Activated T-helper 17 cell treated with anti-CD3 and anti-CD28 coated beads, Interleukin-2, amount 50 U/mL, for 72 hours (primary cell): ENCODE data around the gene LMO3. TPM values are rescaled to one million over a fixed set of nuclear protein-coding genes. Genes with fewer than 3 reads are reported as not detected.

ENCODE experiments used
- ATAC-seq: fragments of 150-1000 bp; cut with Tn5 transposase; replicated peaks from 2 replicates; pipeline ENCODE4 v1.10.0; 2021; ENCODE audit warnings: mild to moderate bottlenecking, moderate library complexity
- H3K27ac Mint-ChIP-seq: one replicate; pipeline ENCODE4 v1.8.0; 2022; ENCODE audit warnings: mixed read lengths
- H3K27me3 Mint-ChIP-seq: one replicate; pipeline ENCODE4 v1.8.0; 2022; ENCODE audit warnings: mixed read lengths
- H3K36me3 Mint-ChIP-seq: one replicate; pipeline ENCODE4 v1.8.0; 2022; ENCODE audit warnings: low read depth, mild to moderate bottlenecking, mixed read lengths
- H3K4me1 Mint-ChIP-seq: one replicate; pipeline ENCODE4 v1.8.0; 2022; ENCODE audit warnings: mixed read lengths
- H3K4me3 Mint-ChIP-seq: one replicate; pipeline ENCODE4 v1.8.0; 2022; ENCODE audit warnings: mild to moderate bottlenecking, mixed read lengths
- H3K9me3 Mint-ChIP-seq: one replicate; pipeline ENCODE4 v1.8.0; 2022; ENCODE audit warnings: mixed read lengths
- total RNA-seq, 2 donors: library from RNA; stranded (reverse); gene quantifications; one replicate each; pipeline ENCODE4 v1.2.3, GENCODE V29; 2022

Gene LMO3
- total RNA-seq, 2 donors from 2014 or later: not detected

DNA sequence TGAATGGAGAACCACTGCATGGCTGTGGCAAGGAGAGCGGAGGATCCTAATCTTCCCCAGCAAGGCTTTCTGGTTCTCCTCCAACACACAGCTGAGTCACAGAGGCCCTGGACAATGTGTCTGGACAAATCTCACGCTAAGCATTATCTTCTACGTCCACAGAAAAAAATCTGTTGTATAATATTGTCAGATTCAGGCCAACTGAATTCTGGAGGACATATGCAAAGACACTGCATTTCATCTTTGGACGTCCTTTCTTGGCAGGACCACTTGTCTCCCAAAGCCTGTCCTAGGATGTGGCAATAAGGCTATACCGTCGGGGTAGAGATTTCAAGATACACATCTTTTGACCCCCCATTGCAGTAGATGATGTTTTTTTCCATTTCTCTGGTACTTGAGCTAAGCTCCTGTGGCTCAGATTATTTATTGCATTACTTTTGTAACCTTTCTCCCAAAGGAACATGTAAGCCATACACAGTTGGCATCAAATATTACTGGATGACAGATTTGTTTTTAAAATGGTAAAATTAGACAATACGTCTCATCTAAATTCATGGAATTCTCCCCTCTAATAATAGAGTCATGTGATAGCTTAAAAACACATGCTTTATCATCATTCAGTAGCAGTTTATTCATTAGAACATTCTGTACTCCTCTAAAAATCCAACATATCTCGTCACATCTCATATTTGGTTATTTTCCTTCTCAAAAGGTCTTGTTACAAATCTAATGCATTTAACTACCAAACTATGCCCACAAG is 19.4 kb downstream of the LMO3 start:
- no peaks in the 10 kb centered on the region for H3K36me3 Mint-ChIP-seq
- ATAC-seq: no peak
- H3K9me3 Mint-ChIP-seq: peaks cover 17% of the 10 kb centered on the region
- H3K27me3 Mint-ChIP-seq: no peaks in the 10 kb centered on the region
- no peak overlapping the region for H3K27ac Mint-ChIP-seq
- no peaks in the 10 kb centered on the region for H3K4me1 Mint-ChIP-seq
- H3K4me3 Mint-ChIP-seq: no peak overlapping the region

GRCh38 chr12:16585781-16586180 is 20.2 kb downstream of the LMO3 start:
- no peaks in the 10 kb centered on the region for H3K27me3 Mint-ChIP-seq
- ATAC-seq: no peak
- no peak overlapping the region for H3K4me3 Mint-ChIP-seq
- H3K27ac Mint-ChIP-seq: no peak overlapping the region
- no peaks in the 10 kb centered on the region for H3K36me3 Mint-ChIP-seq
- H3K9me3 Mint-ChIP-seq: peaks cover 17% of the 10 kb centered on the region
- no peaks in the 10 kb centered on the region for H3K4me1 Mint-ChIP-seq

- Mint-ChIP-seq H3K27ac (no peak overlapping the region), H3K36me3 (no peaks in the 10 kb centered on the region)
- ATAC-seq: no peak
Observed at GRCh38 chr12:16583969-16584745, 21.8 kb downstream of the LMO3 start.

GRCh38 chr12:16581416-16581815 is 24.5 kb downstream of the LMO3 start:
- peaks cover 18% of the 10 kb centered on the region for H3K9me3 Mint-ChIP-seq
- H3K4me3 Mint-ChIP-seq: no peak overlapping the region
- no peaks in the 10 kb centered on the region for H3K4me1 Mint-ChIP-seq
- ATAC-seq: no peak
- H3K36me3 Mint-ChIP-seq: no peaks in the 10 kb centered on the region
- H3K27me3 Mint-ChIP-seq: no peaks in the 10 kb centered on the region
- H3K27ac Mint-ChIP-seq: no peak overlapping the region

More at GRCh38 chr12:16583969-16584745, 21.8 kb downstream of the LMO3 start:
- Mint-ChIP-seq H3K4me1 (no peaks in the 10 kb centered on the region), H3K4me3 (no peak overlapping the region), H3K9me3 (peaks cover 17% of the 10 kb centered on the region), H3K27me3 (no peaks in the 10 kb centered on the region)

- no peaks in the 10 kb centered on the region for H3K27me3 Mint-ChIP-seq
- H3K9me3 Mint-ChIP-seq: peaks cover 24% of the 10 kb centered on the region
- no peaks in the 10 kb centered on the region for H3K4me1 Mint-ChIP-seq
- no peak for ATAC-seq
- H3K36me3 Mint-ChIP-seq: no peaks in the 10 kb centered on the region
- no peak overlapping the region for H3K4me3 Mint-ChIP-seq
- H3K27ac Mint-ChIP-seq: no peak overlapping the region
Observed at GRCh38 chr12:16579041-16579440, 26.9 kb downstream of the LMO3 start.

DNA sequence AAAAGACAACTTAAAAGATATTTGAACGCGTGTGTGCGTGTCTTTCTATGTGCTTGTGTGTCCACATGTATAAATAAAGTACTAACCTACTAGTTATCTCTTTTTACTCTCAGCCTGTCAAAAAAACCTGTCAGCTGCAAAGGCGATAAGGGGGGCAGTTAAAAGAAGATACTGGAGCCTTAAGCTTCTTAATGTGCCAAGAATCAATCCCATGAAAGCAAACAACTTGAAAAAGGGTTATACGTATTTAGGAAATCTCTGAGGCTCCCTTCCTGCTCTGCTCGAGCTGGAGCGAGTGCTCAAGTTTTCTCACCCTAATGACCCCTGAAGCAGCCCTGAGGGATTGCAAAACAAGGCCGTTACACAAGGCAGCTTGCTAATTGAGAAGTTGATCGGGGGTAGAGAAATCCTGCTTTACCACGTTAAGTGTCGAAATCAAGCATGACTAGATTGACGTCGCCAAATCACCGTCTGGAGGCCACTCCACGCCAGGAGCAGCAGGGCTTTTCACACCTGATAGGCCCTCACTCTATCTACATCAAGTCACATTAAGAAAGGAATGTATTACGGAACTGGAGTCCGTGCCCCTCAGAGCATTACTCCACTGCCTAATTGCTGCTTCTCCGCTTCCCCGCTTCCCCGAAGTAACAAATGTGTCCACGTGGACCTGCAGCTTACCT is 32.4 kb downstream of the LMO3 start:
- Mint-ChIP-seq H3K4me3 (no peak overlapping the region), H3K9me3 (peaks cover 11% of the 10 kb centered on the region), H3K36me3 (no peaks in the 10 kb centered on the region), H3K27ac (no peak overlapping the region), H3K4me1 (no peaks in the 10 kb centered on the region), H3K27me3 (no peaks in the 10 kb centered on the region)
- ATAC-seq: no peak

- H3K27ac Mint-ChIP-seq: no peak overlapping the region
- H3K9me3 Mint-ChIP-seq: peaks cover 7% of the 10 kb centered on the region
- H3K4me3 Mint-ChIP-seq: no peak overlapping the region
- ATAC-seq: no peak
- no peaks in the 10 kb centered on the region for H3K27me3 Mint-ChIP-seq
- no peaks in the 10 kb centered on the region for H3K4me1 Mint-ChIP-seq
- H3K36me3 Mint-ChIP-seq: no peaks in the 10 kb centered on the region
Observed at GRCh38 chr12:16568873-16569272, 37.1 kb downstream of the LMO3 start.

- Mint-ChIP-seq H3K36me3 (no peaks in the 10 kb centered on the region), H3K27me3 (no peaks in the 10 kb centered on the region), H3K4me1 (no peaks in the 10 kb centered on the region), H3K27ac (no peak overlapping the region), H3K9me3 (peaks cover 7% of the 10 kb centered on the region), H3K4me3 (no peak overlapping the region)
- ATAC-seq: no peak
Observed at GRCh38 chr12:16564675-16565074, 41.3 kb downstream of the LMO3 start.

- no peaks in the 10 kb centered on the region for H3K27me3 Mint-ChIP-seq
- peaks cover 4% of the 10 kb centered on the region for H3K9me3 Mint-ChIP-seq
- no peak for ATAC-seq
- no peaks in the 10 kb centered on the region for H3K4me1 Mint-ChIP-seq
- no peak overlapping the region for H3K4me3 Mint-ChIP-seq
- H3K36me3 Mint-ChIP-seq: no peaks in the 10 kb centered on the region
- H3K27ac Mint-ChIP-seq: no peak overlapping the region
Observed at GRCh38 chr12:16563504-16563903, 42.5 kb downstream of the LMO3 start.

- no peak for ATAC-seq
- H3K9me3 Mint-ChIP-seq: peaks cover 4% of the 10 kb centered on the region
- no peak overlapping the region for H3K4me3 Mint-ChIP-seq
- no peaks in the 10 kb centered on the region for H3K27me3 Mint-ChIP-seq
- H3K4me1 Mint-ChIP-seq: no peaks in the 10 kb centered on the region
- H3K27ac Mint-ChIP-seq: no peak overlapping the region
- H3K36me3 Mint-ChIP-seq: no peaks in the 10 kb centered on the region
Observed at GRCh38 chr12:16562921-16563320, 43.0 kb downstream of the LMO3 start.

- H3K9me3 Mint-ChIP-seq: peaks cover 4% of the 10 kb centered on the region
Observed at GRCh38 chr12:16562435-16562834, 43.5 kb downstream of the LMO3 start.

GRCh38 chr12:16560273-16560672 is 45.7 kb downstream of the LMO3 start:
- no peak overlapping the region for H3K4me3 Mint-ChIP-seq
- no peaks in the 10 kb centered on the region for H3K4me1 Mint-ChIP-seq
- no peaks in the 10 kb centered on the region for H3K36me3 Mint-ChIP-seq
- no peaks in the 10 kb centered on the region for H3K27me3 Mint-ChIP-seq
- peaks cover 4% of the 10 kb centered on the region for H3K9me3 Mint-ChIP-seq
- no peak for ATAC-seq
- no peak overlapping the region for H3K27ac Mint-ChIP-seq

More at GRCh38 chr12:16562435-16562834, 43.5 kb downstream of the LMO3 start:
- Mint-ChIP-seq H3K36me3 (no peaks in the 10 kb centered on the region), H3K27ac (no peak overlapping the region), H3K4me3 (no peak overlapping the region), H3K4me1 (no peaks in the 10 kb centered on the region), H3K27me3 (no peaks in the 10 kb centered on the region)
- ATAC-seq: no peak

DNA sequence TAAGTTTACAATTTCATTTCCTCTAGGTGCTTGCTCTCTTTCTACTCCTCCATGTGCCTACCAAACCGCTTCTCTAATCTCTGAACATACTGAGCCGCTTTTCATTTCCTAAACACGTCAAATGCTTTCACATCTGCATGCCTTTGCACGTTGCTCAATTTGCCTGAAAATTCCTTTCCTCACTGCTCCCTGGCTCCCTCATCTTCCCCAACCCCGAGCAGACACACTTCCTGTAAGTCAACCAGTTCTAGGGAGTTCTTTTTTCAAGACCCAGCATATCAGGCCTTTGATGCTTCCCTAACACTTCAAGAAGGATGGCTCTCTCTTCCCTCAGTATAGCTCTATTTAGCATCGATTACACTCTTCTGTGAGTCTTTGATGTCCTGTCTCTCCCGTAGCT is 50.3 kb downstream of the LMO3 start:
- H3K27ac Mint-ChIP-seq: no peak overlapping the region
- H3K36me3 Mint-ChIP-seq: no peaks in the 10 kb centered on the region
- H3K4me3 Mint-ChIP-seq: no peak overlapping the region
- H3K27me3 Mint-ChIP-seq: no peaks in the 10 kb centered on the region
- H3K9me3 Mint-ChIP-seq: peaks cover 4% of the 10 kb centered on the region
- no peaks in the 10 kb centered on the region for H3K4me1 Mint-ChIP-seq
- ATAC-seq: no peak

DNA sequence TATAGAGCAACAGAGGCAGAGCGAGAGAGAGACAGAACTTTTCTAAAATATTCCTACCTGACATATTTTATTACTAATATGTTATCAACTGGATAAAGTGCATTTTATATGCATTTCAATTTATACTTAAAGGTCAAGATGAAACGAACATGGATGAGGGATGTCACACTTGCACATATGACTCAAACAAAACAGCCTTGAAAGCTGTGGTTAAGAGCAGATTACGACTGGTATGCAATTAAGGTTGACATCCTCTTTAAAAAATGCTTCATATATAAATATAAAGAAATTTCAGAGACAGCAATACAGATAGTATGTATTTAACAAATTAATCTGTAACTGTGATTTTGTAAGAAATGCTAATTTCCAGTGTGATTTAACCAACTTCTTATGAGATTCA is 52.5 kb downstream of the LMO3 start:
- Mint-ChIP-seq H3K4me3 (no peak overlapping the region), H3K4me1 (no peaks in the 10 kb centered on the region), H3K27me3 (no peaks in the 10 kb centered on the region), H3K27ac (no peak overlapping the region), H3K36me3 (no peaks in the 10 kb centered on the region), H3K9me3 (peaks cover 4% of the 10 kb centered on the region)
- no peak for ATAC-seq

DNA sequence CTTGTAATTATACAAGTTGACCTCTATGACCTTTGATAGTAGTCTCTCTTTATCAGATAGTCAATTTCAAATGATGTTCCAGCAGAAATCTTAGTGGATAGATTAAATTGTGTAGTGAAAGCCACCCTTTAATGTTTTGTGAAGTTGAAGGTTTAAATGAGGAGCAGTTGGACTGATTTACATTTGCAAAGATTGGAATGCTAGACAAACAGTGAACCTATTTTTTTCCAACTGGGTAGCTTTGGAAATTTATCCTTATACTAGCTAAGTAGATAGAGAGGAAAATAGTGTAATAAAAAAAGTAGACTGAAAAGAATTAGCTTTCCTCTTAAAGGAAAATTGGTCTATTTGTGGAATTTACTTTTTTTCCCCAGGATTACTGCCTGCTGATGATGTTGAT is 53.7 kb downstream of the LMO3 start:
- no peaks in the 10 kb centered on the region for H3K27me3 Mint-ChIP-seq
- no peak overlapping the region for H3K27ac Mint-ChIP-seq
- H3K9me3 Mint-ChIP-seq: peaks cover 4% of the 10 kb centered on the region
- ATAC-seq: no peak
- no peak overlapping the region for H3K4me3 Mint-ChIP-seq
- no peaks in the 10 kb centered on the region for H3K36me3 Mint-ChIP-seq
- no peaks in the 10 kb centered on the region for H3K4me1 Mint-ChIP-seq
